HG03060 (cell line): ENCODE results near the gene NAB2.
"Not testable (repeated sequence)": the region's sequence is repeated elsewhere in the genome, so short reads cannot be mapped to it uniquely, and the experiment has no call there.

Experiments
- ATAC-seq: cut with Tn5 transposase; IDR thresholded peaks from one replicate; pipeline ENCODE4 v1.9.1; 2021; ENCODE audit warnings: low read depth, moderate number of reproducible peaks; ENCODE audit not compliant: unreplicated experiment

NAB2 gene

DNA sequence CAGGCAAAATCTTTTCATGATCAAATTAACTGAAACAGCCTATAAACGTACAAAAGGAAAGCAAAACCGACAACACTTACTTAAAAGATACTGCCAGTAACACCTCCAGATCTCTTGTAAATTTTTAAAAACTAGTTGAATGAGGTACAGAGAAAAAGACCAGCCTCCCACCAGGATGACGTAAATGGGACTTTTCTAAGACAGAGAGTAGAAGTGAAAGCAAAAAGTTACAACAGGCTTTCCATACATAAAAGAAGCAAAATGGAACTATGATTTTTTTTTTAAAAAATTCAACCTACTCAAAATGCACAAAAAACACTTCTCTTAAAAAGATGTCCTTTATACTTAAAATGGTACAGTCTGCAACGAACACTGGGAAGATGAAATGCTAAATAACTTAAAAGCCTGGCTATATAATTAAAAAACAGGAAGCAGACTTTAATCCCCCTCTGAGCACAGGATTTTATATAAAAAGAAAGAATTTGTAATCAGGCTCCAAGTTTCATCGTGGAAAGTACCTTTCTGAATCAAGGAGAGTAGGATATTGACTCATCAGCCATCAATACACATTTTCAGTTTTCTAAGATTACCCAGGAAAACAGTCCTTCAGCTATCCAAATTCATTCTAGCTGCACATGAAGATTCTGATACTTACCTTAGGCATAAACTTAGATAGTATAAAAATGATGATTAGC lies 24.8 kb upstream of the NAB2 start:
- peak; percentile 54 for ATAC-seq

DNA sequence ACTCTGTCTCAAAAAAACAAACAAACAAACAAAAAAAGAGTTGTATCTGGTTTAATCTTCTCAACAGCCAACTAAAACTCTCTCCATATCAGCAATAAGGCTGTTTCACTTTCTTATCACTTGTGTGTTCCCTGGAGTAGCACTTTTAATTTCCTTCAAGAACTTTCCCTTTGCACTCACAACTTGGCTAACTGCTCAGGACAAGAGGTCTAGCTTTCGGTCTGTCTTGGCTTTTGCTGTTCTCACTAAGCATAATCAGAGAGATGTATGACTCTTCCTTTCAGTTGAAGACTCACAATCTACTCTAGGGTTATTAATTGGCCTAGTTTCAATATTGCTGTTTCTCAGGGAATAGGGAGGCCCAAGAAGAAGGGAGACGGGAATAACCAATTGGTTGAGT lies 22.7 kb upstream of the NAB2 start:
- ATAC-seq, result no peak

DNA sequence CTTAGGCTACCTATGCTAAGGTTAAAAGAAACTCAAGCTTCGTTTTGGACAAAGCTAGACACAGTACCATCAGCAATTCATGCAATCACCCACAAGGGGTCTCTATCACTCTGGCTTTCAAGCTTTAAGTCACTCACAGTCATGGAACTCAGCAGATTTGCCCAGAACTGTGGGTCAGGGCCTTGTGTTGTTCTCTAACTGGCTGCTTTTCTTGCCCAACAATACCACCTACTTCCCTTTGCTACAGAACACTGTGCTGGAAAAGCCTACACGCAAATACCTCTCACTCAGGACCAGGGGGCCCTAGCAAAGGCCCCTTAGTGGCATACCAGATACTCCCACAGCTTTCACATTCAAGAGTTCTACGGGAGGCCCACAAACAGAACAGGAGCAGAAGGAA lies 19.4 kb upstream of the NAB2 start:
- peak; percentile 64 for ATAC-seq

DNA sequence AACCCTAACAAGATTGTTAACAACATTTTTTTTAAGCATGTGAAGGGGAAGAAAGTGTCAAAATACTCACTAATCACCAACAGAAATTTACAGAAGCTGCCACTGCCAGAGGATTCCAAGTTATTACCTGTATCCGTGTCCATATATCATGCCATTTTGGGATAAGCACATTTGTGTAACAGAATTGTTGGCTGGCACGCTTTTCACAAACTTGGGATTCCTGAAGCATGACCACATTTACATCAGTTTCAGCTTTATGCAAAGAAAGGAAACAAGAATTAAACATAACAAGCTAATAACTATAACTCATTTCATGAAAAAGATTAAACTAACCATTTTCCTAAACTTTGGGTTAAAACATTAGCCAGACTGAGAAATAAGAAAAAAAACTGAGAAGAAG lies 16.3 kb upstream of the NAB2 start:
- no peak for ATAC-seq

DNA sequence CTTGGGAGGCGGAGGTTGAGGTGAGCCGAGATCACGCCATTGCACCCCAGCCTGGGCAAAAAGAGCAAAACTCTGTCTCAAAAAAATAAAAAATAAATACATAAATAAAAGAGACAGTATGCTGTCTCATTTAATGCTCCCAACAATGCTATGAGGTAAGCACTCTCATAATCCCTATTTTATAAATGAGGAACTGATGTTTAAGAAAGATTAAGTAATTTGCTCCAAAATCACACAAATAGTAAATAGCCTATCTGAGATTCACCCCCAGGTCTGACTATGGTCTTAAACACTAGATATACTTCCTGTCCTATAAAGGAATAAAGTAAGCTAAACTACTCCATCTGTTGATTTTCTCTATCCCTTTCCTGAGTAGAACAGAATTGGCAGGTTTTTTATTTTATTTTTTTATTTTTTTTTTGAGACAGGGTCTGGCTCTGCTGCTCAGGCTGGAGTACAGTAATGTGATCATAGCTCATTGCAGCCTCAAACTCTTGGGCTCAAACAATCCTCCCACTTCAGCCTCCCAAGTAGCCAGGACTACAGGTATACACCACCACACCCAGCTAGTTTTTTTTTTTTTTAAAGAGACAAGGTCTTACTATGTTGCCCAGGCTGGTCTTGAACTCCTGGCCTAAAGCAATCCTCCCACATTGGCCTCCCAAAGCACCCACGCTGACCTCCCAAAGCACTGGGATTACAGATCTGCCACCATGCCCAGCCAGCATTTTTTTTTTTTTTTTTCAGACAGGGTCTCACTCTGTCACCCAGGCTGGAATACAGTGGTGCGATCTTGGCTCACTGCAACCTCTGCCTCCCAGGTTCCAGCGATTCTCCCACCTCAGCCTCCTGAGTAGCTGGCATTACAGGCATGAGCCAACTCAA lies 15.1 kb upstream of the NAB2 start:
- not testable (repeated sequence) for ATAC-seq

DNA sequence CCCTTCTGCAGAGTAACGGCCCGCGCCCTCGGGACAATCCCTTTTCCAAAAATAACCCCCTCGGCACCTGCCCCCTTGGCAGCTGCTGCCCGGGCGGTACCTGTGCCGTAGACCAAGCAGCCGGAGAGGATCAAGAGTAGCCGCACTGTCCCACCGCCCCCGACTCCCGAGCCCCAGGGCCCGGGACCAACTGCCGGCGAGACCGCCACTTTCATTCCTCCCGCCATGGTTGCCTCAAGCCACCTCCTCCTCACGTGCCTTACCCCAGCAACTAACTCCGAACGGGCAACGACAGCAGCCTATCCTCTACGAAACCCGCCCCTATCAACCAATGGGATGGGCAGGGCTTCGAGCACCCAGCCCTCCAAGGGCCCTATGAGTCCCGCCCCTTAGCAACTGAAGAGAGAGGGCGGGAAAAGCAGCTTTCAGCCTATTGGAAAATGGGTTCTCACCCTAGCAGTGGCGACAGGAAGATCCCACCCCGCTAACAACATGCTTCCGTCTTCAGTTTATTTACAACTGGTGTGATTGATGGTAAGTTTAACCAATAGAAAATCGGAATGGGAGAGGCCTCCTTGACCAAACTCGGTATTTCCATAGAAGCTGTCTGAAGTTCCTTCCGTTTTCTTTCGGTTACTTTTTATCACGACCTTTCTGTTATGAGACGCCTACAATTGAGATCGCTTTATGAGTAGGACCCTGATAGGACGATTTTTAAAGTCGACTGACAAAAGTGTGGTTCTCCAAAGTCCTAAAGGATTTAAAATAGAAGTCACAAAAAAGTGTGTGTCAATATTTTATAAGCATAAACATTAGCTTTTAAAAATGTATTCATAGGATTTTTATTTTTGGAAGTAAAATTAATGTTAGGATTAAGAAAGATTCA lies 10.2 kb upstream of the NAB2 start, which contains the start of gene NEMP1:
Gene NEMP1, minus strand, starts transcription at position 273 of the 886 bp plus-strand sequence. Its CDS starts 46 bp downstream, at position 227.
- ATAC-seq, result peak; percentile 94

DNA sequence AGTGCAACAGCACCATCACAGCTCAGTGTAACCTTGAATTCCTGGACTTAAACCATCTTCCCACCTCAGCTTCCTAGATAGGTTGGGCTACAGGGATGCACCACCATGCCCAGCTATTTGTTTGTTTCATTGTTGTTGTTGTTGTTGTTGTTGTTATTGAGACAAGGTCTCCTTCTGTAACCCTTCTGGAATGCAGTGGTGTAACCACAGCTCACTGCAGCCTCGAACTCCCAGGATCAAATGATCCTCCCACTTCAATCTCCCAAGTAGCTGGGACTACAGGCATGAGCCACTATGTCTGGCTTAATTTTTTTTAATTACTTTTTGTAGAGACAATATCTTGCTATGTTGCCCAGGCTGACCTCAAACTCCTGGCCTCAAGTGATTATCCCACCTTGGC lies 9.1 kb upstream of the NAB2 start:
- ATAC-seq, result no peak

DNA sequence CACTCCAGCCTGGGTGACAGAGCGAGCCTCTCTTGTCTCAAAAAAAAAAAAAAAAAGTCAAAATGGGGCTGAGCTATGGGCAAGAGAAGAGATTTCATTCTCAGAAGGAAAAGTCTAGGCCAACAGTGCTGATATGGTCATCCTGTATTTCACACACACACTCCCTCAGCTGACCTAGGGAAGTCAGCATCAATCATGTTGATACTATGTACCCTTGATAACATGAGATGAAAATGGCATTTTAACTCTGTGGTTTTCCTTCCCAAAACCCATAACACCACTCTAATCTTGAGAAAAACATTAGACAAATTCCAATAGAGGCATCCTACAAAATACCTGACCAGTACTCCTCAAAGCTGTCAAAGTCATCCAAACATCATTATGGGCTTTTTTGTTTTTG lies 8.1 kb upstream of the NAB2 start:
- ATAC-seq, result no peak

DNA sequence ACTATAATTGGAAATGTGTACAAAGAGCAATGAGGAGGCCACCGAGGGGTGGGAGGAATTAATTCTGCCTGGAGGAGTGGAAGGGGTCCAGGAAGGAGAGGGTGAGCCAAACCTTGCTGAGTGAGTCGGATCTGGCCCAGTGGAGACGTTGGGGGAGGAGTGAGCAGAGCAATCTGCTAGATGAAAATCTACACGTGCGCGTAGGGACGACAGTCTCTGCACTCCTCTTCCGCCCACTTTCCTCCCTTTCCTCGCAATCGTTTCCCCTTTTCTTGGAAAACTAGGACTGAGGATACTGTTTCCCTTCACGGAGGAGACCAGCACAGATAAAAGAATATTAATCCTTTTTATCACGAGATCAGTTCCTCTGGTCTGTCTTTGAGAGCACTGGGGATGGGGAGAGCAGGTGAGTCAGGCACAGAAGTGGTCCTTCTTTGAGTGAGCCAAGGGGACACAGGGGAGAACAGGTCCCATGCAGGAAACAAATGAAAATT lies 2.9 kb upstream of the NAB2 start:
- no peak for ATAC-seq

DNA sequence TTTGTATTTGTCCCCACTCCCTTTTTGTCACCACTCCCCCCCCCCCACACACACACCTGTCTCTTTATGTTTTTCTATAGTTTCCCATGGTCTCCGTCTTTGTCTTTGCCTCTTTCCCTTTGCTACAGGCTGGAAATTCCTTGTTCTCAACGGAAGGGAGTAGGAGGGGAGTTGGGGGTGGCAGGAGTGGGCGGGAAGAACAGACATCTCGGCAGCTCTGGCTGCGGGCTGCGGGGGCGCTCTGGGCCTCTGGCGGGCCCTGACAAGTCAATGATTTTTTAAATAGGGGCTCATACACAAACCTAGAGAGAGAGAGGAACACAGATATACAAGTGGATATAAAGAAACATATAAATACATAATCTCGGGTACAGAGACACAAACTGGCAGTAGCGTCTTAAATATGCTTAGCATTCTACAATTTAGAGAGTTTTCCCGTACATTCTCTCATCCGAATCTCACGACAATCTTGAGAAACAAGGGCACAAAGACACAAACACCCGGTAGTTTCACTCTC lies 2.4 kb upstream of the NAB2 start:
- no peak for ATAC-seq

DNA sequence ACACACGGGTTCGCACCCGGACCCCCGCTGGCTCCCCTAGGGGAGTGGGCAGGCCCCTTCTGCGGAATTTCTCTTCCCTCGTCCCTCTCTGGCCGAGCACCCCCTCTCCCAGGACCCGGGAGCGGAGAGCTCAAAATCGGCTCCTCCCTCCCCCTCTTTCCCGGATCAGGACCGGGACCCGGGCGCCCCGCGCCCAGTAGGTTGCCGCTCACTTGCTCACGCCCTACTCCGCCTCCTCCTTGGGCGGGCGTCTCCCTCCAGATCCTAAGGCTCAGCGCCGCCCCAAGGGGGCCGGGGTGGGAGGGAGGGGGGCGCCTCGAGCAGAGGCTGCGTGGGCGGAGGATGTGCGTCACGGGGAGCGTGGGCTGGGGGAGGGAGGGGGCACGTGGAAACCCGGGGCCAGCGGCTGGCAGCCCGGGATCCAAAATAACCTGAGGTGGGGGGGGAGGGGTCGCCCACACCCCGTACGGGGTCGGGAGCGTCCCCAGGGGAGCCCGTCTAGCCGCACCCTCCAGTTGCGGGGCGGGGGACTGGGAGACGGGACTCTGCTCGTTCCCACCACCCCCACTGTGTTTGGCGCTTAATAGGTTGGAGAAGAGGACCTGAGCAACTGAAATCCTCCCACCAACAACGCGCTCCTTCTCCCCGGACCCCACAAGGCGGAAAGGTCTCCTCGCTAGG lies 1.8 kb upstream of the NAB2 start:
- no peak for ATAC-seq

DNA sequence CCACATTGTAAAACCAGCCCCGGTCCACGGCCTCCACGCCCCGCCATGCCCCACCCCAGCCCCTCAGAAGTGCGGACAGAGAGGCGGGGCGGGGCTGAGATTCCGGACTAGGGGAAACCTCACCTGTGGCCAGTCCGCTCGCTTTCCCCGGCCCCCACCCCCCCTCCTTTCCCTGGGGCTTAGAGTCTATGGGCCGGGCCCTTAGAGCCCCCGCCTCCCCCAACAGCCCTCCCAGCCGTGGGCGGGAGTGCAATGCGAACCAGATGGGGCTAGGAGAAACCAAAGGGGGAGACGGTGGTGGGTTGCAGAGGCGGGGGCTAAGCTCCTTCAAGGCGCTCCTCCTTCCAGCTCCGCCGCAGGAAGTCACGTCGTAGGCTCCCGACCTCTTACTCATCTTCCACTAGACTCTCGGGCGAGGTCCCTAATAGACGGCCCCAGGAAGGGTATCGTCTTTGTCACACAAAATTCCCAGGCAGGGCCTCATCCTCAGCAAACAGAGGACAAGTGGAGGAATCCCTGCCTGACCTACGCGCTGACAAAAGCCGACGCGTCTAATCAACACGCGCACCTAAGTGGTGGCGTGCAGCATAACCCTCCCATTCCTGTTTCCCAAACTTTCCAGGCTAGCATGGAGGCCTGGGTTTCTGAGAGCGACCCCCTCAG lies 1.1 kb upstream of the NAB2 start:
- no peak for ATAC-seq

DNA sequence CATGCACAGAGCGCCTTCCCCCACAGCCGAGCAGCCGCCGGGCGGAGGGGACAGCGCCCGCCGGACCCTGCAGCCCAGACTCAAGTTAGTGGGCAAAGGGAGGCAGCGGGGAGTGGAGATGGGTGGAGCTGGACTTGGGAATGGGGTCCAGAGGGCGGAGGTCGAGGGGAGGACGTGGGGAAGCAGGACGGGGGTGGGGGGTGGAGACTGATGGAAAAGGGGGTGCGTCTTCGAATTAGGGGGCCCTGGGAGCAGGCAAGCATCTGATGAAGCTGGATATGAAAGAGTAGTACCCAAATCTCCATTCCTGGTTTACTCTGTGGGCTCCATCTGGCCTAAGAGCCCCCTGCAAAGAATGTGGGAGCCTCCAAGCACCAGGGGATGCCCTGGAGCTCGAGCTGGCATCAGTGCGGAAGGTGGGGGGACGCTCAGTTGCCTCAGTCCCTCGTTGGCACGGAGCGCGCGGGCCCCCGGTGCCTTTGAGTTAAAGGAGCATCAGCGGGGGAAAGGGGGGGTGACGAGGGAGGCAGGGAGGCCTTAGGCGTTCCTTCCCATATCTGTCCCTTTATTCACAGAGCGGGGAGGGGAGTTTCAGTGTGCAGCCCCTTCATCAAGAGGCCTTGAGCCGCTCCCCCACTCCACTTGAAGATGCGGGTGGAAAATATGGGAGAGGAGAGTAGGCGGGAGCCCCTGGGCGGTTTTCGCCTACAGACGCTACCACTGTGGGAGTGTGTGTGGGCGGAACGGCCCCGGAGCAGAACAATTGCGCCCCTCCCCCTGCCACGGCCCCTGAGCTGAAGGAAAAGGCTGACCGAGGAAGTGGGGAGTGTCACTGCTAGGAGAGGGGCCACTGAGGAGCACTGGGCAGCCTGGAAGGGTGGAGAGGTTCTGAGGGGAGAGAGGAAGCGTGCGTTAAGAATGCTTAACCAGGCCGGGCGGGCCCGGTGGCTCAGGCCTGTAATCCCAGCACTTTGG lies 644 bp downstream of the NAB2 start:
- no peak for ATAC-seq

DNA sequence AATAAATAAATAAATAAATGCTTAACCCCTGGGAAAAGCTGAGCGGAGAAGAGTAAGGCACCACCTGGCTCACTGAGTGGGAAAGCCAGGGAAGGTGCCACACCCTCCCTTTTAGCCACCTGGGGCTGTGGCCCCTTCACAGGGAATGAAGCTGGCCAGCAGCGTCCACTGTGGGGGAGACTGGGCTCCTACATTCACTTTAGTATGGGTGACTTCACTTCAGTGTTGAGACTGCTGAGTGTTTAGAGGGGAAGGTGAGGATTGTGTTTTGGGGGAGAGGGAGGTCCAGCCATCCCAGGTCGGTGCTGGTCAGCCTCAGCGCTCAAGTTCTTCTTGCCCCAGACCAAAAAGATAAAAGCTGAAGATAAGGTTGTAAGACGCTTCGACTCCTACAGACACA lies 1.6 kb downstream of the NAB2 start:
- ATAC-seq, result no peak

DNA sequence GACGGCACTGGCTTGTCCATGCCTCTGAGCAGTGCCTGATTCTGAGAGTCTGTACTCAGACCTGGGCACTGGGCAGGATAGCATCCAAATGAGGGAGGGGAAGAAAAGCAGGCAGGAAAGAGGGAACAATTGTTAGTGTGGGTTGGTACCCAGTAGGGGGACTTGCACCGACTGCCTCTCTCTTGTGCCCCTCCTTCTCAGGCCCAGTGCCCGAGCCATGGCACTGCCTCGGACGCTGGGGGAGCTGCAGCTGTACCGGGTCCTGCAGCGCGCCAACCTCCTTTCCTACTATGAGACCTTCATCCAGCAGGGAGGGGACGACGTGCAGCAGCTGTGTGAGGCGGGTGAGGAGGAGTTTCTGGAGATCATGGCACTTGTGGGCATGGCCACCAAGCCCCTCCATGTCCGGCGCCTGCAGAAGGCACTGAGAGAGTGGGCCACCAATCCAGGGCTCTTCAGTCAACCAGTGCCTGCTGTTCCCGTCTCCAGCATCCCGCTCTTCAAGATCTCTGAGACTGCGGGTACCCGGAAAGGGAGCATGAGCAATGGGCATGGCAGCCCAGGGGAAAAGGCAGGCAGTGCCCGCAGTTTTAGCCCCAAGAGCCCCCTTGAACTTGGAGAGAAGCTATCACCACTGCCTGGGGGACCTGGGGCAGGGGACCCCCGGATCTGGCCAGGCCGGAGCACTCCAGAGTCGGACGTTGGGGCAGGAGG lies 2.2 kb downstream of the NAB2 start:
- ATAC-seq, result no peak

DNA sequence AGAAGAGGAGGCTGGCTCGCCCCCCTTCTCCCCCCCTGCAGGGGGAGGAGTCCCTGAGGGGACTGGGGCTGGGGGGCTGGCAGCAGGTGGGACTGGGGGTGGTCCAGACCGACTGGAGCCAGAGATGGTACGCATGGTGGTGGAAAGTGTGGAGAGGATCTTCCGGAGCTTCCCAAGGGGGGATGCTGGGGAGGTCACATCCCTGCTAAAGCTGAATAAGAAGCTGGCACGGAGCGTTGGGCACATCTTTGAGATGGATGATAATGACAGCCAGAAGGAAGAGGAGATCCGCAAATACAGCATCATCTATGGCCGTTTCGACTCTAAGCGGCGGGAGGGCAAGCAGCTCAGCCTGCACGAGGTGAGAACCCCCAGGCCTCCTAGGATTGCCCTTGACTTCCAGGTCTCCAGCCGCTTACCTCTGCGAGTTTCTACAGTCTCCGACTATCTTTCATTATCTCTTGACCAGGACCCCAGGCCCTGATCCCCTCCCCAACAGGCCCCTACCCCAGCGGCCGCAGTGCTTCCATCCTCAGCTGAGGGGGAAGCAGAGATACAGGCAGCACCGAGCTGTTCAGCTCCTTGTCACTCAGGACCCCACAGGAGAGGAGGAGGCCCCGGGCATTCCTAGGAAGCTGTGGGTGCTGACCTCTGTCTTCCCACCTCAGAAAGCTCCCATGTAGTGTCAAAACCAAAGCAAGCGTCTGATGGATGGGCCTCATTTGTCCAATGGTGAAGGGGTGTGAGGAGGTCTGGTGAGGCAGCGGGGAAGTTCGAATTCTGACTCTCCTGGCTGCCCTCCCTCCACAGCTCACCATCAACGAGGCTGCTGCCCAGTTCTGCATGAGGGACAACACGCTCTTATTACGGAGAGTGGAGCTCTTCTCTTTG lies 3.0 kb downstream of the NAB2 start:
- no peak for ATAC-seq

DNA sequence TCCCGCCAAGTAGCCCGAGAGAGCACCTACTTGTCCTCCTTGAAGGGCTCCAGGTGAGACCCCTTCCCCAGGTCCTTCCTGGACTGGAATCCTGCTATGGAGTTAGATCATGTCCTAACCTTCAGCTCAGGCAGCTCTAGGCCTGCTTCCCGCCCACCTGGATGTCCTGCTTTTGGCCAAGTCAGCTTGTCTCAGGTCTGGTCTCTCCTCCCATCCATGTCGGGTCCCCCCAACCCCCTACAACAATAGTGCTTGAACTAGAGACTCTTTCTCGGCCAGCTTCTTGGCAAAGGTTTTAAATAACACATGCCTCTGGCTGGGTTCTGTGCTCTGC lies 3.6 kb downstream of the NAB2 start:
- no peak for ATAC-seq
